Body of pancreas (tissue), 4 donors: ENCODE measurements around the gene CYSRT1. TPM values are rescaled to one million over a fixed set of nuclear protein-coding genes. Genes with fewer than 3 reads are reported as not detected.

ENCODE experiments used
- ATAC-seq: fragments of 150-250 bp; one replicate; pipeline ENCODE4 v1.9.1; 2016
- DNase-seq, 4 donors: peaks; one replicate each; pipeline ENCODE4 v3.0.0-alpha.2; 2019
- H3K27ac ChIP-seq, 4 donors: fragments of 200-600 bp; sonication (generic); 1 replicate in 3 of 4; 2 replicates in 1 of 4; pipeline versions ENCODE4 v1.5.1 to v1.6.1; 2016 to 2019; ENCODE audit warnings: mild to moderate bottlenecking in 1 of 4, mixed read lengths in 1 of 4, moderate library complexity in 1 of 4
- H3K27me3 ChIP-seq, 2 donors: fragments of 200-600 bp; sonication (generic); one replicate each; pipeline ENCODE4 v1.6.0; 2016; ENCODE audit warnings: mild to moderate bottlenecking in 1 of 2
- H3K36me3 ChIP-seq, 2 donors: fragments of 200-600 bp; sonication (generic); replicated peaks in 1 of 2; 2 replicates each; pipeline ENCODE4 v1.5.1; 2016; ENCODE audit warnings: low read depth in 2 of 2; ENCODE audit not compliant: insufficient read depth in 1 of 2
- H3K4me1 ChIP-seq: fragments of 200-600 bp; sonication (generic); one replicate; pipeline ENCODE4 v1.6.0; 2016
- H3K4me3 ChIP-seq, 2 donors: fragments of 200-600 bp; sonication (generic); 1 replicate in 1 of 2; 2 replicates in 1 of 2; pipeline ENCODE4 v1.5.1; 2016 to 2019
- H3K9me3 ChIP-seq, 3 donors: fragments of 200-600 bp; sonication (generic); 1 replicate in 2 of 3; 2 replicates in 1 of 3; pipeline ENCODE4 v1.5.1; 2016
- CTCF ChIP-seq, 7 experiments: fragments of 450-650 bp in 4 of 7; fragments of 200-600 bp in 3 of 7; sonication (generic) in 3 of 7; IDR thresholded peaks; one replicate each; pipeline ENCODE4 v1.5.1; 2016 to 2019; ENCODE audit warnings: antibody characterized with exemption in 7 of 7
- POLR2A ChIP-seq, 3 donors: fragments of 450-650 bp; IDR thresholded peaks; one replicate each; pipeline ENCODE4 v1.6.1; 2016; ENCODE audit warnings: antibody characterized with exemption in 3 of 3, mild to moderate bottlenecking in 2 of 3
- WGBS, 2 donors: methylation state at CpG; one replicate each; pipeline ENCODE4 v1.1.5; 2017; 5-methylcytosine and 5-hydroxymethylcytosine counted together
- intact Hi-C: fragments of 100-400 bp; cut with DNase I; formaldehyde crosslinking; loops from one replicate; pipeline ENCODE4 v1.15.1; 2023
- total RNA-seq, 2 donors: library from RNA; depleted of rRNA; stranded (reverse); fragments of >200 nt; gene quantifications; one replicate each; pipeline ENCODE4 v1.1.0, GENCODE V29; 2016

The CYSRT1 gene
- total RNA-seq, 2 donors from 2014 or later, result not detected

DNA sequence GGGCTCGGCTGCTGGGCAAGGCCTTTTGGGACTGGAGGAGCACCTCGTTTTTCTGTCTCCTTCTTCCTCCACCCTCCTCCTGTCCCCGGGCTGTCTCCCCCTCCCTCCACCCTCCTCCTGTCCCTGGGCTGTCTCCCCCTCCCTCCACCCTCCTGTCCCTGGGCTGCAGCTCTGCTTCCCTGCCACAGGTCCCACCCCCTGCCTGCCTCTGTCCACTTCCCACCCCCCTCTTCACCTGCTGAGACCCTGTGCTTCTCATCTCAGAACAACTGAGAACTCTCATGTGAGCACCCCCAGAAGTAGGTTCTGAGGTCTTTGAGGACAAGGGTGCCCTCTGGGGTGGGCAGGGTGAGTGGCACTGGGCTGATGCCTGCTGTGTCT, 46.7 kb downstream of the CYSRT1 start:
- peaks cover 53% of the 10 kb centered on the region for H3K4me1 ChIP-seq
- no peak overlapping the region for H3K27ac ChIP-seq
- no peaks in the 10 kb centered on the region for H3K27me3 ChIP-seq
- DNase-seq (no peak), ATAC-seq (no peak)
- no peaks in the 10 kb centered on the region for H3K9me3 ChIP-seq
- 49 to 55% methylated on average over 3 of the region's 3 CpGs for WGBS, 2 donors
- peaks cover 2 to 7% of the 10 kb centered on the region in 2 donors for H3K36me3 ChIP-seq
- no peak overlapping the region for H3K4me3 ChIP-seq
- intact Hi-C loops, result no loop called here
- TF ChIP-seq CTCF (IDR thresholded peaks at IDR 0.05) (no peak), POLR2A (IDR thresholded peaks at IDR 0.05) (no peak)

- H3K36me3 ChIP-seq, result peaks cover 2 to 7% of the 10 kb centered on the region in 2 donors
- TF ChIP-seq CTCF (IDR thresholded peaks at IDR 0.05) (no peak), POLR2A (IDR thresholded peaks at IDR 0.05) (no peak)
- H3K27me3 ChIP-seq, result no peaks in the 10 kb centered on the region
- intact Hi-C loops, result no loop called here
- no peaks in the 10 kb centered on the region for H3K9me3 ChIP-seq
- 91 to 99% methylated on average over 14 to 31 of the region's 39 CpGs for WGBS, 2 donors
- H3K4me3 ChIP-seq, result no peak overlapping the region
- H3K27ac ChIP-seq, result no peak overlapping the region
- peaks cover 60% of the 10 kb centered on the region for H3K4me1 ChIP-seq
- no peak for ATAC-seq
- DNase-seq, result peak in 1 of 4 donors; percentile 14
These were observed 47.5 kb downstream of the CYSRT1 start for GRCh38 chr9:137272241-137273094.

GRCh38 chr9:137273095-137273490, 48.1 kb downstream of the CYSRT1 start:
- Histone ChIP-seq H3K27ac (no peak overlapping the region), H3K4me1 (peaks cover 55% of the 10 kb centered on the region), H3K36me3 (peaks cover 2 to 7% of the 10 kb centered on the region in 2 donors), H3K4me3 (no peak overlapping the region), H3K9me3 (no peaks in the 10 kb centered on the region), H3K27me3 (no peaks in the 10 kb centered on the region)
- DNase-seq, result peak in 1 of 4 donors; percentile 20
- intact Hi-C loops, result no loop called here
- WGBS, 2 donors, result 56 to 61% methylated on average over 10 to 13 of the region's 13 CpGs
- TF ChIP-seq POLR2A (IDR thresholded peaks at IDR 0.05) (no peak), CTCF (IDR thresholded peaks at IDR 0.05) (no peak)
- ATAC-seq, result no peak

GRCh38 chr9:137273611-137274320, 48.8 kb downstream of the CYSRT1 start:
- H3K27ac ChIP-seq, result peak overlapping the region in 2 of 4 donors; percentile 28 to 58
- DNase-seq, result peak in 1 of 4 donors; percentile 43
- WGBS, 2 donors, result 39 to 92% methylated on average over 4 to 15 of the region's 15 CpGs
- H3K4me1 ChIP-seq, result peaks cover 48% of the 10 kb centered on the region
- H3K36me3 ChIP-seq, result peaks cover 2 to 7% of the 10 kb centered on the region in 2 donors
- H3K27me3 ChIP-seq, result no peaks in the 10 kb centered on the region
- H3K4me3 ChIP-seq, result no peak overlapping the region
- no peaks in the 10 kb centered on the region for H3K9me3 ChIP-seq
- no peak for ATAC-seq
- intact Hi-C loops, result no loop called here
- no peak for TF ChIP-seq CTCF (IDR thresholded peaks at IDR 0.05)
- TF ChIP-seq POLR2A (IDR thresholded peaks at IDR 0.05), result no peak
